ENCODE measurements around the gene RXFP4.

DNA sequence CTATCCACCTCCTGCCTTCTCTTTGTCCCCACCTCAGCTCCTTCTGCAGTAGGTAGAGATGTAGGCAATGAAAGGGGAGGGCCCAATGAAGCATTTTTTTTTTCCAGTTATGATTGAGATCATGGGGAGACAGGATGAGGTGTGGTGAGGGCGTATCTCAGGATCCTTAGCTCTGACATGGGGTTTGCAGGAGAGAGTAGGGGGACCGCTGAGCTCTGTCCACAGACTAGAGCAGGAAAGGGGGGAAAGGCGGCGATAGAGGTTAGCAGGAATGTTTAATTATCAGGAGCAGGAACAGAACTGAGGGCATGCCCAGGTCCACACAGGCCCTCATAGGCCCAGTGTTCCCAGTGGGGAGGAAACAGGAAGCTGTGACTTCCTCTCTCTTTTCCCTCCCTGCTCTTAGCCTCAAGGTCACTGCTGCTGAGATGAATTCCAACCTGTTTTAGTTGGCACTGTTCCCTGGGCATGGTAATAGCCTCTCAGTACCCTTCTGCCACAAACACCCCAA is 901 bp upstream of the RXFP4 start:
- TF ChIP-seq, protein P1, sequence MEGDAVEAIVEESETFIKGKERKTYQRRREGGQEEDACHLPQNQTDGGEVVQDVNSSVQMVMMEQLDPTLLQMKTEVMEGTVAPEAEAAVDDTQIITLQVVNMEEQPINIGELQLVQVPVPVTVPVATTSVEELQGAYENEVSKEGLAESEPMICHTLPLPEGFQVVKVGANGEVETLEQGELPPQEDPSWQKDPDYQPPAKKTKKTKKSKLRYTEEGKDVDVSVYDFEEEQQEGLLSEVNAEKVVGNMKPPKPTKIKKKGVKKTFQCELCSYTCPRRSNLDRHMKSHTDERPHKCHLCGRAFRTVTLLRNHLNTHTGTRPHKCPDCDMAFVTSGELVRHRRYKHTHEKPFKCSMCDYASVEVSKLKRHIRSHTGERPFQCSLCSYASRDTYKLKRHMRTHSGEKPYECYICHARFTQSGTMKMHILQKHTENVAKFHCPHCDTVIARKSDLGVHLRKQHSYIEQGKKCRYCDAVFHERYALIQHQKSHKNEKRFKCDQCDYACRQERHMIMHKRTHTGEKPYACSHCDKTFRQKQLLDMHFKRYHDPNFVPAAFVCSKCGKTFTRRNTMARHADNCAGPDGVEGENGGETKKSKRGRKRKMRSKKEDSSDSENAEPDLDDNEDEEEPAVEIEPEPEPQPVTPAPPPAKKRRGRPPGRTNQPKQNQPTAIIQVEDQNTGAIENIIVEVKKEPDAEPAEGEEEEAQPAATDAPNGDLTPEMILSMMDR (IDR thresholded peaks at IDR 0.05; ENCODE audit: insufficient read depth, low read length, poor library complexity, severe bottlenecking) = no peak
- no peak for TF ChIP-seq EZH2phosphoT487 (conservative IDR thresholded peaks at IDR 0.05; ENCODE audit: low read length)

All from SU-DHL-6 (cell line).